ENCODE data around the gene SAMD3.
"Not testable (repeated sequence)": the region's sequence is repeated elsewhere in the genome, so short reads cannot be mapped to it uniquely, and the experiment has no call there.

SAMD3 gene

DNA sequence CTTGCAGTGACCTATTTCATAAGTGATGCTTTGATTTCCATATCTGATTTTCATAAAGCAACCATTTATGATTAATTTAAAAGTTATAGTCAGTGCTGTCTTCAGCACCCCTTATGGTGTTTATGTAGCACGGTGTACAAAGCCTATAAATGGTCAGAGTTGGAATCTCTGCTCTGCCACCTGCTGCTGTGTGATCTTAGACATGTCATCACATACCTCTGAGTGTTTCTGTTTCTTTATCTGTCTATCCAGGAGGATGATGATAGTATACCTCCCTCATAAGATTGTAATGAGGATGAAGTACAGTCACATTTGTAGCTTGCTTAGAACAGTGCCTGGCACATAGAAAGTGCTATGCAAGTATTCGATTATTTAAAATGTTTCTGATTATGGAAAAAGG lies 100.5 kb downstream of the SAMD3 start:
- TF ChIP-seq, protein P1, sequence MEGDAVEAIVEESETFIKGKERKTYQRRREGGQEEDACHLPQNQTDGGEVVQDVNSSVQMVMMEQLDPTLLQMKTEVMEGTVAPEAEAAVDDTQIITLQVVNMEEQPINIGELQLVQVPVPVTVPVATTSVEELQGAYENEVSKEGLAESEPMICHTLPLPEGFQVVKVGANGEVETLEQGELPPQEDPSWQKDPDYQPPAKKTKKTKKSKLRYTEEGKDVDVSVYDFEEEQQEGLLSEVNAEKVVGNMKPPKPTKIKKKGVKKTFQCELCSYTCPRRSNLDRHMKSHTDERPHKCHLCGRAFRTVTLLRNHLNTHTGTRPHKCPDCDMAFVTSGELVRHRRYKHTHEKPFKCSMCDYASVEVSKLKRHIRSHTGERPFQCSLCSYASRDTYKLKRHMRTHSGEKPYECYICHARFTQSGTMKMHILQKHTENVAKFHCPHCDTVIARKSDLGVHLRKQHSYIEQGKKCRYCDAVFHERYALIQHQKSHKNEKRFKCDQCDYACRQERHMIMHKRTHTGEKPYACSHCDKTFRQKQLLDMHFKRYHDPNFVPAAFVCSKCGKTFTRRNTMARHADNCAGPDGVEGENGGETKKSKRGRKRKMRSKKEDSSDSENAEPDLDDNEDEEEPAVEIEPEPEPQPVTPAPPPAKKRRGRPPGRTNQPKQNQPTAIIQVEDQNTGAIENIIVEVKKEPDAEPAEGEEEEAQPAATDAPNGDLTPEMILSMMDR (IDR thresholded peaks at IDR 0.05; ENCODE audit: insufficient read depth, low read length, poor library complexity, severe bottlenecking), result no peak
- H3K4me3 ChIP-seq (replicated peaks; ENCODE audit: low read depth, low read length), result no peak overlapping the region
- no peaks in the 10 kb centered on the region for H3K27me3 ChIP-seq (replicated peaks; ENCODE audit: control insufficient read depth, insufficient read depth, low read length)
- no peak for DNase-seq (ENCODE audit: extremely low read depth, insufficient read length)
- no peaks in the 10 kb centered on the region for H3K36me3 ChIP-seq (ENCODE audit: control insufficient read depth, insufficient read depth, low read length)

DNA sequence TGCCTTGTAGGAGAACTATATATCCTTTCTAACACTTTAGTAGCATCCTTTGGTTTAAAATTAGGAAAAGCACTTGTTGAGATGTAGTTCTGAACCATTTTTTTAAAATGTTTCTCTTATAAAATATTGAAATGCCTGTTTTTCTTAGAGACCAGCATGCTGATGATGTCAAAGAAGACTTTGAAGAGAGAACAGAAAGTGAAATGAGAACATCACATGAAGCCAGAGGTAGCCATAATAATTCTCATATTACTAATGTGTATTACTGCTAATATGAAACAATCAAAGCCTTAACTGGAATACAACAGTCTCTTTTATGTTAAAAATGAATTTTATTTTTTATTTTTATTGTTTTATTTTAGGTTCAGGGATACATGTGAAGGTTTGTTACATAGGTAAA lies 102.0 kb downstream of the SAMD3 start:
- H3K4me3 ChIP-seq (replicated peaks; ENCODE audit: low read depth, low read length), result no peak overlapping the region
- no peaks in the 10 kb centered on the region for H3K36me3 ChIP-seq (ENCODE audit: control insufficient read depth, insufficient read depth, low read length)
- TF ChIP-seq, protein P1 (IDR thresholded peaks at IDR 0.05; ENCODE audit: insufficient read depth, low read length, poor library complexity, severe bottlenecking), result no peak
- no peak for DNase-seq (ENCODE audit: extremely low read depth, insufficient read length)
- H3K27me3 ChIP-seq (replicated peaks; ENCODE audit: control insufficient read depth, insufficient read depth, low read length), result no peaks in the 10 kb centered on the region

DNA sequence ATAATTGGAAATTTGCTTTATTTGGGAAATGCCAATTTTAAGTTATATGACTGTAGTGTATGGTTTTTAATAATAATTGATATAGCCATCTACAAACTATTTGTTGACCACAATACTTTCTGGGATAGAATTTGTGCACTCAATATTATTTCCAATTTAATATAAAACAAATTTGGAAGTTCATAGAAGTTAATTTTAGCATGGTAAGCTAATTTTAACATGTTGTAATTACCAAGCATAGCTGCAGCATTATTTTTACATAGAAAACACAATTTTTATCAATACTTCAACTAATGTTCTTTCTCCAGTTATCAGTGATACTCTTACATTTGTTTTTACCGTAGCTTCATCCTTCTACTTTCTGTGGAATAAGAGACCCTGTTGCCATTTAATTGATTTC lies 103.5 kb downstream of the SAMD3 start:
- DNase-seq (ENCODE audit: extremely low read depth, insufficient read length), result no peak

DNA sequence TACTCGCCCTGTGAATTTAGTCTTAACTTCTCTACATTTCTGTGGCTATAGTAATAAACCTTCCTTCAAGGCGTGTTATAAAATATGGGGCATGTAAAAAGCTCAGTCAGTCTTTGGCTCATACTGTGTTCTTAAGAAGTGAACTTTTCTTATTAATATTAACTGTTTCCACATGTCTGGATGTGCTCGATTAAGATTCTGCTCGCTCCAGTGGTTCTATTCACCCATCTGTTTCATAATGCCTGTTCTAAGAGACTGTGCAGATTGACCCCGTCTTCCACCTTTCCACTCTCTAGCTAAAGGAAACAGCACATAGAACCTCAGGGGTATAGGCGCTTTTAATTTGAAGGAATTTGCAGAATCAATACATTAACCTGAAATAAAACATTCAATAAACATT lies 104.5 kb downstream of the SAMD3 start:
- TF ChIP-seq, protein P1 (IDR thresholded peaks at IDR 0.05; ENCODE audit: insufficient read depth, low read length, poor library complexity, severe bottlenecking), result no peak
- Histone ChIP-seq H3K27me3 (replicated peaks; ENCODE audit: control insufficient read depth, insufficient read depth, low read length) (no peaks in the 10 kb centered on the region), H3K4me3 (replicated peaks; ENCODE audit: low read depth, low read length) (no peak overlapping the region), H3K36me3 (ENCODE audit: control insufficient read depth, insufficient read depth, low read length) (no peaks in the 10 kb centered on the region)
- DNase-seq (ENCODE audit: extremely low read depth, insufficient read length), result no peak

More for the DNA sequence above, 103.5 kb downstream of the SAMD3 start:
- H3K4me3 ChIP-seq (replicated peaks; ENCODE audit: low read depth, low read length), result no peak overlapping the region
- H3K27me3 ChIP-seq (replicated peaks; ENCODE audit: control insufficient read depth, insufficient read depth, low read length), result no peaks in the 10 kb centered on the region
- TF ChIP-seq, protein P1 (IDR thresholded peaks at IDR 0.05; ENCODE audit: insufficient read depth, low read length, poor library complexity, severe bottlenecking), result no peak
- no peaks in the 10 kb centered on the region for H3K36me3 ChIP-seq (ENCODE audit: control insufficient read depth, insufficient read depth, low read length)

DNA sequence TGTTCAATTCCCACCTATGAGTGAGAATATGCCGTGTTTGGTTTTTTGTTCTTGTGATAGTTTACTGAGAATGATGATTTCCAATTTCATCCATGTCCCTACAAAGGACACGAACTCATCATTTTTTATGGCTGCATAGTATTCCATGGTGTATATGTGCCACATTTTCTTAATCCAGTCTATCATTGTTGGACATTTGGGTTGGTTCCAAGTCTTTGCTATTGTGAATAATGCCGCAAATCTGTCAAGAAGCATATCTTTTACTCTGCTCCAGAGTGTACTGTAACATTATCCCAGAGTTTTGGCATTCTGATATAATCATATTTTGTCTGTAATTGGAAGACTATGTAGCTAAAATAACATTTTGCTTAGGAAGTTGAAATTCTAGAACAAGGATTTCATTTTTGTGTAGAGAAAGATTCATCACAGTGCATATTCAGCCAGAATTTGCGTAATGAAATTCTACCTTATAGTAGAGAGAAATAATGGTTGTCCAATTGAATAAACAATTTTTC lies 105.5 kb downstream of the SAMD3 start:
- H3K4me3 ChIP-seq (replicated peaks; ENCODE audit: low read depth, low read length); H3K27me3 ChIP-seq (replicated peaks; ENCODE audit: control insufficient read depth, insufficient read depth, low read length); DNase-seq (ENCODE audit: extremely low read depth, insufficient read length); H3K36me3 ChIP-seq (ENCODE audit: control insufficient read depth, insufficient read depth, low read length): not testable (repeated sequence)

DNA sequence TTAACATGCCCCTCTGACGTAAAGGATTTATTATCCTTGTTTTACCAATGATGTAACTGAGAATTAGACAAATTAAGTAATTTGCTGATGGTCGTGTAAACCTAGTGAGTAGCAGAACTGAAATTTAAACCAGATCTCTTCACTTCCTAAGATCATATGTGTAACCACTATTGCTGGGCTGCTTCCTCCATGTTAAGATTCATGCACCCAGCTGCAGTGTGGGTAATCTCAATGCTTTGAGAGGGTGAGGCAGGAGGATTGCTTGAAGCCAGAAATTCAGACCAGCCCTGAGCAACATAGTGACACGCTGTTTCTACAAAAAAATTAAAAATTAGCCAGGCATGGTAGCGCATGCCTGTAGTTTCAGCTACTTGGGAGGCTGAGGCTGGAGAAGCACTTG lies 106.5 kb downstream of the SAMD3 start:
- Histone ChIP-seq H3K36me3 (ENCODE audit: control insufficient read depth, insufficient read depth, low read length) (no peaks in the 10 kb centered on the region), H3K27me3 (replicated peaks; ENCODE audit: control insufficient read depth, insufficient read depth, low read length) (no peaks in the 10 kb centered on the region), H3K4me3 (replicated peaks; ENCODE audit: low read depth, low read length) (no peak overlapping the region)
- DNase-seq (ENCODE audit: extremely low read depth, insufficient read length), result no peak
- TF ChIP-seq, protein P1 (IDR thresholded peaks at IDR 0.05; ENCODE audit: insufficient read depth, low read length, poor library complexity, severe bottlenecking), result no peak

All from GM06990 (cell line).